ENCODE results near the gene ZNF182.
"Not testable (repeated sequence)": the region's sequence is repeated elsewhere in the genome, so short reads cannot be mapped to it uniquely, and the experiment has no call there.

- not testable (repeated sequence) for TF ChIP-seq POLR2AphosphoS5, CTCF (IDR thresholded peaks at IDR 0.05)
These were observed 26.9 kb upstream of the ZNF182 start for GRCh38 chrX:48030641-48031173.

Data from breast epithelium (tissue), 3 donors.